COLO668 (cell line): ENCODE data around the gene RGS12.

Source experiments
- DNase-seq: peaks from one replicate; lab custom pipeline; 2025; ENCODE audit not compliant: unreplicated experiment; lab: John Stamatoyannopoulos, UW

The RGS12 gene

GRCh38 chr4:3310301-3311094 is 17.7 kb downstream of the RGS12 start:
- DNase-seq, result no peak

GRCh38 chr4:3311095-3311372 is 18.2 kb downstream of the RGS12 start:
- DNase-seq, result no peak

GRCh38 chr4:3311489-3312171 is 18.8 kb downstream of the RGS12 start:
- peak; percentile 50 for DNase-seq

- no peak for DNase-seq
Measured at GRCh38 chr4:3312362-3312761, 19.5 kb downstream of the RGS12 start.

- no peak for DNase-seq
Measured at GRCh38 chr4:3313139-3313538, 20.3 kb downstream of the RGS12 start.

- DNase-seq, result no peak
Measured at GRCh38 chr4:3313556-3314228, 20.9 kb downstream of the RGS12 start.

- no peak for DNase-seq
Measured at GRCh38 chr4:3314706-3315260, 22.0 kb downstream of the RGS12 start.

GRCh38 chr4:3315566-3315965 is 22.7 kb downstream of the RGS12 start:
- no peak for DNase-seq

GRCh38 chr4:3316146-3316545 is 23.3 kb downstream of the RGS12 start:
- no peak for DNase-seq

- no peak for DNase-seq
Measured at GRCh38 chr4:3317011-3317655, 24.3 kb downstream of the RGS12 start.

- DNase-seq, result no peak
Measured at GRCh38 chr4:3317656-3318211, 24.9 kb downstream of the RGS12 start.

GRCh38 chr4:3318561-3319021 is 25.8 kb downstream of the RGS12 start:
- DNase-seq, result no peak

GRCh38 chr4:3320361-3321023 is 27.7 kb downstream of the RGS12 start:
- peak; percentile 17 for DNase-seq

- no peak for DNase-seq
Measured at GRCh38 chr4:3321295-3321889, 28.6 kb downstream of the RGS12 start.

GRCh38 chr4:3322059-3322550 is 29.3 kb downstream of the RGS12 start:
- no peak for DNase-seq

GRCh38 chr4:3323071-3323481 is 30.3 kb downstream of the RGS12 start:
- no peak for DNase-seq

- no peak for DNase-seq
Measured at GRCh38 chr4:3324093-3324815, 31.4 kb downstream of the RGS12 start.

- no peak for DNase-seq
Measured at GRCh38 chr4:3328814-3329663, 36.2 kb downstream of the RGS12 start.
